ENCODE data around the gene PFN3. TPM values are rescaled to one million over a fixed set of nuclear protein-coding genes. Genes with fewer than 3 reads are reported as not detected.
"Not testable (repeated sequence)": the region's sequence is repeated elsewhere in the genome, so short reads cannot be mapped to it uniquely, and the experiment has no call there.

PFN3 gene
- polyA plus RNA-seq, 4 donors: 0.50 to 2.2 (median 1.1) TPM

DNA sequence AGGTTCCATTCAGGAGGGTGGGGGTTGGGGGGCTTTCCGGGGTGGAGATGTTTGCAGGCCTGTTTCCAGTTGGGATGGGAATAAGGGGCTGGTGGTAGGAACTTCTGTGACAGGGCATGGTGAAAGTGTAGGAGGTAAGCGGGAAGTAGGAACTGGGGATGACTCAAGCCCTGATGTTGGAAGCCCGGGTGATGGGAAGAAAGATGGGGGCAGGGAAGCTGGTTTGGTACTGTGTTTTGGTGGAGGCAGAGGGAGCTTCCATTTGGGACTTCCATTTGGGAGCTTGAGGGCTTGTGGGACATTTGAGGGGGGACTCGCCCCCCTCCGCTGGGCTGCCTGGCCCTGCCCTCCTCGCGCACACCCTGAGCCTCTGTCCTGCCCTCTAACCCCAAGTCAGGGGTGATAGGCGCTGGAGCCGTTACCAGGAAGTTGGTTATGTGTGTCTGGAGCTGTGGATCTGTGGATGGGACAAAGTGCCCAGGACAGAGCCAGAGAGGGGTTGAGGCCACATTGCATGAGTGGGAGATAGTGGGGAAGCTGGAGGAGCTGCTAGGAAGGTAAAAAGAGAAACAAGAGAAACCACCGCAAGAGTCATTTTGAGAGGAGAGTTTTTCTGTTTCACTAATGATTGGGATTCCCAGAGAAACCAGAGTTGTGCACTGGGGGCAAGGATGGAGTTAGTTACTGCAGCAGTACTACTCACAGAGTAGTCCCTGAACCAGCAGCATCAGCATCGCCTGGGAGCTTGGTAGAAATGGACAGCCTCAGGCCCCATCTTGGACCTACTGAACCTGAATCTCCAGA is 36.1 kb downstream of the PFN3 start:
- no peak for DNase-seq (ENCODE audit: low read depth in 4 of 4, low spot score in 3 of 4)

DNA sequence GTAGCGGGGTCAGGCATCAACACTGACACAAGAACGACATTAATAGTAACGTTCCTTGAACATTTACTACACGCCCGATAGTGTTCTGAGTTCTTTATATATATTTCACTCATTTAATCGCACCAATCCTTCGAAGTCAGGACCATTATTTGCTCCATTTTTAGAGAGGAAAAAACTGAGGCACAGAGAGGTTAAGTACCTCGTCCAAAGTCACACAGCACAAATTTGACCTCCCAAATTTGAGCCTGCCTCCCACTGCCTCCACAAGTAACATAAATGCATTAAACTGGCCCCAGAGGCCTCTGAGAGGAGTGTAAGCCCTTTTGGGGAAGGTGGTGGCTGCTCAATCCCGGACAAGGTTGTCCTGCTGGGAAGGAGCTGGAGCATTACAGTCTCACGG is 36.9 kb downstream of the PFN3 start:
- DNase-seq (ENCODE audit: low read depth in 4 of 4, low spot score in 3 of 4): no peak

DNA sequence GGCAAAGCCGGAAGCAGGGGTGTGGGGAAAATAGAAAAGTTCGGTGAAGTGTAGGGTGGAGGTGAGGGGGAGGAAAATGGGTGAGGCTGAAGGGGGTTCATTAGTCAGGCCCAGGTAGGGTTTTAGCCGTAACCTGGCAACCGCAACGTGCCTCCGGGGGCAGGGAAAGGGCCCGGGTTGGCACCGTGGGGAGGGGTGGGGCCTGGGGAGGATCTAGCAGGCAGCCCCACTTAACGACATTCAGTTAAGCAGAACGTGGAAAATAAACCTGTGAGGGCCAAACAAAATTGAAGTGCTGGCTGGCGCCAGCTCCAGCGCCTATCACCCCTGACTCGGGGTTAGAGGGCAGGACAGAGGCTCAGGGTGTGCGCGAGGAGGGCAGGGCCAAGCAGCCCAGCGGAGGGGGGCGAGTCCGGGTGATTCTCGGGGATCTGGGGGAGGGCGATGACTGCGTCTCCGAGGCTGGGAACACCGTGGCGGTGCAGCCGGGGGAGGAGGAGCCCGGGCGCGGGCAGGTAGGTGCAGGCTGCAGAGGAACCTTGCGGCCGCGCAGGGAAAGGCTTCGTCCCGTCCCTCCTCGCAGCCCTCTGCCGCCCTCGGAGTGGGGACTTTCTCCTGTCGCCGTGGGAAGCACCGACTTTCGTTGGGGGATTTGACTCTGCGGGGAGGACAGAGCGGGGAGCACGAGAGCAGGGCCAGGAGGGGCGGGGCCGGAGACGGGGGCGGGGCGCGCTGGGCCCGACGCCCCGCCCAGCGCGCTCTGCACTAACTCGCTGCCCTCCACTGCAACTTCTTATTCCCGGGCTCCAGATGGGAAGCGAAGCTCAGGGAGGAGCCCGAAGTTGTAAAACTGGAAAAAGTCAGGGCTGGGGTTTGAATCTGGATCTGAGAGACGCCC is 37.6 kb downstream of the PFN3 start:
- DNase-seq (ENCODE audit: low read depth in 4 of 4, low spot score in 3 of 4): peak in 1 of 4 donors; percentile 60

DNA sequence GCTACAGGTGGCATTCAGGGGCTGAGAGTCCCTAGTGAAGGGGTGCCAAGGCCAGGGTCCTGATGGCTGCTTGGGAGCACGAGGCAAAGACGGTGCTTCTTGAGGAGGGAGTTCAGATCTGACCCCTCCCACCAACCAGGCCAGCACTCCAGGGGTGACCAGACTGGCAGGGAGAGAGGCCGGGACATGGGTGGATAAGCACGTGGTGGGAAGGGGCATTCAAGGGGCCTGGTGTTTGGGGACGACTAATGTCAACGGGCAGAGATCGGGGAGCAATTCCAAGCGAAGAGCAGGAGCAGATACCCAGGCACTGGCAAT is 38.2 kb downstream of the PFN3 start:
- no peak for DNase-seq (ENCODE audit: low read depth in 4 of 4, low spot score in 3 of 4)

DNA sequence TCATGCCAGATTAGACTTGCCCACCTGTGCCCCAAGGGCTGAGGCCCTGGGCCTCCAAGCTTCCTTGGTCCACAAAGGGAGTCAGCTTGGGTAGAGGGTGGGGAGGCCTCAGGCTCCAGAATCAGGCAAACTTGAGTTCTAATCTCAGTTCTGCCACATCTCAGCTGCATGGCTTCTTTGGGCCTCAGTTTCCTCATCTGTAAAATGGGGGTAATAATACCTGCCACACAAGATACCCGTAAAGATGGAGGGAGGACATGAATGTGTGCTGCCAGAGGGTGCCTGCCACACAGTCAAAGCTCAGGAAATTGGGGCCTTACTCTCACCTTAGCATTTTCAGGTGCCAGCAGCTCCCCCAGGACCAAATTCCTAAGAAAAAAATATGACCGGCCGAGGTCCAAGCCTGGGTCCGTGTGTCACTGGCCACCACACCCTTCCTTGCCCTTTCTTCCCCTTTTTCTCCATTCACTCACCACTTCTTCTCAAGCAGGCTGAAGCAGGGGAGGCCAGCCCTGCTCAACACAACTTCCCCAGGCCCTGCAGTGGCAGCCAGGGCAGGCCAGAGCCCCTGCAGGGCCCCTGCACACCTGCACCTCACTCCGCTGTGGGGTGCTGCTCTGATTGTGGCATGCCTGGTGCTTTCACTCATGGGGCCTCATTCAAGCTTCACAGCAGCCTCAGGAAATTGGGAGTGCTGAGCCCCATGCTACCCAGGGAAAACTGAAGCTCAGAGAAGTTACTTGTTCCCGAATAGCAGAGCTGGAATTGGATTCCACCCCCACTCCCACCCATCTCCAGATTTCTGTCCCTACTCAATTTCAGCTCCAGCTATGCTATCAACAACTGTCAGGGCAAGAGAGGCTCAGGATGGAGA is 38.8 kb downstream of the PFN3 start:
- no peak for DNase-seq (ENCODE audit: low read depth in 4 of 4, low spot score in 3 of 4)

DNA sequence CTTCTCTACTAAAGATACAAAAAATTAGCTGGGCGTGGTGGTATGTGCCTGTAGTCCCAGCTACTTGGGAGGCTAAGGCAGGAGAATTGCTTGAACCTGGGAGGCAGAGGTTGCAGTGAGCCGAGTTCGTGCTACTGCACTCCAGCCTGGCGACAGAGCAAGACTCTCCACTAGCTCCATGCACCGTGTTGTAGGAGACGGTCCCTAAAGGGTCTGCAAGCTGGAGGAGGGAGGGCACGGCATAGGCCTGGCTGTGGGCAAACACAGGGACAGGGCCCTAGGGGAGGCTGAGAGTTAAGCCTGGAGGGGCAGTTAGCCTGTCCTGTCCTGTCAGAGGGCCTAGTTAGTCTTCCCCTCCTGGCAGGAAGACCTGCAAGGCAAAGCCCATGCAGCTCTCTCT is 39.7 kb downstream of the PFN3 start:
- not testable (repeated sequence) for DNase-seq (ENCODE audit: low read depth in 4 of 4, low spot score in 3 of 4)

DNA sequence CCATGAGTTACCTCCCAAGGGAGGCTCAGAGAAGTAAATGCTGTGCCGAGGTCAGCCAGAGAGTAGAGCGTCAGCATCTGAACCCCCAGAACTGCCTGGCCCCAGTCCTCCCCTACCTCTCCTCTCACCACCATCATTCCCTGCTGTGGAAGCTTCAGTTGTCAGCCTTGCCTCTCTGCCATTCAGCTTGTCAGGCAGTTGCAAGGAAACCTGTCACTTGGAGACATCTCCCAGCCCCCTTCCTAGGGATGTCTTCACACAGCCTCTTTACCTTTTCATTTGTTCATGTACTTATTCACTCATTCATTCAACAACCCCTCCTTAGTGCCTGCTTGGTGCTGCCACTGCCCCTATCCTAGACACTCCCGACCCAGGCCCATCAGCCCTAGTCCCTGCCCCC is 40.6 kb downstream of the PFN3 start:
- DNase-seq (ENCODE audit: low read depth in 4 of 4, low spot score in 3 of 4): no peak

DNA sequence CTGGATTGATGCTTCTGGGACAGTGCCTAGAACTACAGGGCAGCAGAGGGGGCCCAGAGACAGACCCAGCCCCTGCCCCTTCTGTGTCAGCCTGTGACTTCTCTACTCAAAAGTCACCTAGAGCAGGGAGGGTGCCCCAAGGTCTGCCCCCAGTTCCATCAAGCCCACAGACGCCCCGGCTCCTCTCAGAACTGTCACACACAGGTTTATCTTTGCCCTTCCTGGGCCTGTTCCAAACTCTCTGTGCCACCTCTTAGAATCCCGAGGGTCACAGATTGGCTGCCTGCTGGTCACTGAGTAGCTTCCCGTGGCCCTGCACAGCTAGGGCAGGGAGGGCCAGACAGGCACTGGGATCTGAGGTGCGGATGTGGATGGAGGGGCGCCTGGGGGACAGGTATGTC is 41.0 kb downstream of the PFN3 start:
- DNase-seq (ENCODE audit: low read depth in 4 of 4, low spot score in 3 of 4): no peak

DNA sequence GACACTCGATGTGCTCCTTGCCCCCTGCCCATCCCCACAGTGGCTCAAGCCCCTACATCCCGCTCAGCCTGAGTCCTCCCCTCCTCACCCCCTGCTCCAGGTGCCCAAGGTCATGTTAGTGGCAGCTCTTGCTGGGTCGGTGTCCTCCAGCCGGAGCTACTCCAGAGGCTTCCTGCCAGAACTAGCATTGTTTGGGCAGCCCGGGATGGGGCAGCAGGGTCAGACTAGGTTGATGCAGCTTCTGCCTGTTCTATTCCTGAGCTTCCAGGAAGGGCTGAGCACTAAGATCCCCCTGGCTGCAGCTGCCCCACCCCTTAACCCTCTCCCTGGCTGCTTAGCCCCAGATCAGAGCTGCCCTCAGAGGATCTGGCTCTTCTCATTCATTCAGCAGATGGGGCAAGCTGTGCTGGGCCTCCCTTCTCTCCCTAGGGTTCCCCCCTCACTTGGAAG is 42.1 kb downstream of the PFN3 start:
- no peak for DNase-seq (ENCODE audit: low read depth in 4 of 4, low spot score in 3 of 4)

DNA sequence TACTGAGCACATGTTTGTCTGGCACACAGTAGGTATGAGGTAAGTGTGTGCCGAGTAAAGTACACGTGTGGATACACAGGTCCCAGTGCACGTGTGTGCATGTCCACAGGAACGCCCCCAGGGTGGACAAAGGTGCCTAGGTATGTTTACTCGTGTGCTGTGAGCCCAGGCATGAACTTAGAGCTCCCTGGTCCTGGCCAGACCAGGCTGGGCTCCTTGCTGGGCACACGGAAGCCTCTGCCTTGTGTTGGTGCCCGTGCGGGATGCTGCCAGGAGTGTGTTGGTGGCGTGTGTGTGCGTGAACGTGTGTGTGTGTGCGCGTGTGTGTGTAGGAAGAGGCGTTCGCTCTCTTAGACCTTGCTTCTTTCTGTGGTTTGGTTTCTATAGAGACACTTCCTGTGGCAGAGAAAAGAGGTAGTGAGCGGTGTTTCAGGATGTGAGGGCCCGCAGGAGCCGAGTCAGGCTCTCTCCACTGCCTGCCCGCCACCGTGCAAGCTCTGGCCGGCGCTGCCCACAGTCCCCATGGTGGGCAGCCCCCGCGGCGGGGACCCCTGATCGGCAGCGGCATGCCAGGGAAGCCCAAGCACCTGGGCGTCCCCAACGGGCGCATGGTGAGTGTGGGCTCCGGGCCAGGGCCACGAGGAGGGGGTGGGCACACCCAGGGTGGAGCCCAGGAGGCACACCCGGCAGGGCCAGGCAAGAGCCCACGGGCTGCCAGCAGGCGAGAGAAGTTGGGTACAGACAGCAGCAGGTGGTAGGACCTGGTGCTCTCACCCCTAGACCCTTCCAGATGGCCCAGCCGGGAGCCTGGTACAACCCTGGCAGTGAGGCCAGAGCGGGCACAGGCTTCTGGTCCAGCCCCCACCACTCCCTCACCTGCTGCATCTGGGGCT is 42.8 kb downstream of the PFN3 start, which contains the start of gene RGS14:
TSS of gene RGS14 (plus strand) at position 466 of the 893 bp plus-strand sequence. CDS start at position 567, 101 bp downstream.
- no peak for DNase-seq (ENCODE audit: low read depth in 4 of 4, low spot score in 3 of 4)

DNA sequence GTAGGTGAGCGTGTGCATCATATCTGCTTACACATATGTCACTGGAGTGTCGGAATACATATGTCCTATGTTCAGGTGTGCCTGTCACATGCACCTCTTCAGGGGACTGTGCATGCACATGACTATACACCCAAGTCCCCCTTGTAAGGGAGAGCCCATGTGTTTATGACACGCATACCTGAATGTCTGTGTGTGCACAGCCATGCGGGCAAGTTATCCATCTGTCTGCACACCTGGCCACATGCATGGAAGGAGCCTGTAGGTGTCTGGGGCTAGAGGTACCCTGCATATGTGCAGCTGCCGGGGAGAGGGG is 43.4 kb downstream of the PFN3 start:
- DNase-seq (ENCODE audit: low read depth in 4 of 4, low spot score in 3 of 4): no peak

DNA sequence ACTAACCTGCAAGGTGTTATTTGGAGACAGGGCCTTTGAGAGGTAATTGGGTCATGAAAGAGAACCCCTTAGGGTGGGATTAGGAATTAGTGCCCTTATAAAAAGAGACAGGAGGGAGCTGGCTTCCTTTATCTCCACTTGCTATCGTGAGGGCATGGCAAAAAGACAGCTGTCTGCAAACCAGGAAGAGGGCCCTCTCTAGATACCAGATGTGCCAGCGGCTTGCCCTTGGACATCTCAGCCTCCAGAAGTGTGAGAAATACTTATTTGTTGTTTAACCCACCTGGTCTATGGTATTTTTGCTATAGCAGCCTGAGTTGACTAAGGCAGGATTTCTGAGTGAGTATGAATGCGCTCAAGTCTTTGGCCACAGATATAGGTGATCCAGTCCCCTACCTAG is 43.7 kb downstream of the PFN3 start:
- DNase-seq (ENCODE audit: low read depth in 4 of 4, low spot score in 3 of 4): no peak

DNA sequence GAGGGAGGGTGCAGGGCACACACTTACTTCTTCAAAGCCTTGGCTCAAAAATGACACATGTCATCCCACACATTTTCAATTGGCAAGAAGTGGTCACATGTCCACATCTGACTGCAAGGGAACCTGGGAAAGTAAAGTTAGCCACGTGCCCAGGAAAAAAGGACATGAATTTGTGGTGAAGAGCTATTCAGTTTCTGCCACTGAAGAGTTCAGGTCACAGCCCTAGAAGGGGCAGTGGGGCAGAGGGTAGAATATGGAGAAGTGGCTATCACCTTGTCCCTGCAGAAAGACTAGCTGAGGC is 44.6 kb downstream of the PFN3 start:
- no peak for DNase-seq (ENCODE audit: low read depth in 4 of 4, low spot score in 3 of 4)

DNA sequence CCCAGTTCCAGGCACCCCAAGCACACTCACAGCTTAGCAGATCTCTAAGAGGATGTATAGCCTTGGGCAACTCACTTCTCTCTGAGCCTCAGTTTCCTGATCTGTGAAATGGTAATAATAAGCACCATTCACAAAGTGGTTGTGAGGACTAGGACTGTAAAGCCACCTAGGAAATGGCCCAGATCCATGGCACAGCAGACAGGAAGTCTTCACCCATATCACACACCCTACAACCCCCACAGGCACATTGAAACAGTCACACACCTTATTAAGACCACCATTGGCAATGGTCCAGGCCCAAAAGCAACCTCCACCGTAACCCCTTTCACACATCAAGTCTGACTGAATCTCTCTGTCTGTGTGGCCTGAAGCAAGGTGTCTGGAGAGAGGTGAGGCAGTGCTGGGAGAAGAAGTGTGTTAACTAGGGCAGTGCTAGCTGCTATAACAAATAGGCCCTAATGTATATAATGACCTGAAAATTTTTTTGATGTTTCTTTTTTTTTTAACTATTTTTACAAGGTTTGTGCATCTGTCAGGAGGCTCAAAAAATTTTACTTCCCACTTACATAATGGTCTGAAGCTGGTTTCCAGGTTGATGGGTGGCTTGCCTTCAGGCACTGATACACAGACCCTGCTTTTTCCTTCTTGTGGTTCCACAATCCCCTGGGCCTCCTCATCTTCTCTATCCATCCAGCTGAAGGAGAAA is 45.1 kb downstream of the PFN3 start:
- no peak for DNase-seq (ENCODE audit: low read depth in 4 of 4, low spot score in 3 of 4)

DNA sequence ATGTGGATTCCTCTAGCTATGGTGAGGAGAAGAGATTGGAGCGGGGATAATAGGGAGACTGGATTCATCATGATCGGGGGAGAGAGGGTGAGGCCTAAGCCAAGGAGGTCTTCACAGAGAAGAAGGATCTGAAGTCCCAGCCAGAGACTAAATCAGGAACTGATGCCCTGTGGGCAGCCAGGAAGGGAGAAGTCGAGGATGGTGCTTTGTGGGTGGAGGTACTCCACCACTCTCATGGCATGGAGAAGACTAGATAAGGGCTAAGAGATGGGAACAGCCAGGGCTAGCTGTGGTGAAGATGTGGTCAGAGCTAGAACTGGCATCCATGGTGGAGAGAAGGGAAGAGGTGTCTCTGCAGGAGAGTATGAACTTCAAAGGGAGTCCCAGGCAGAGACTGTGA is 45.8 kb downstream of the PFN3 start:
- DNase-seq (ENCODE audit: low read depth in 4 of 4, low spot score in 3 of 4): no peak

DNA sequence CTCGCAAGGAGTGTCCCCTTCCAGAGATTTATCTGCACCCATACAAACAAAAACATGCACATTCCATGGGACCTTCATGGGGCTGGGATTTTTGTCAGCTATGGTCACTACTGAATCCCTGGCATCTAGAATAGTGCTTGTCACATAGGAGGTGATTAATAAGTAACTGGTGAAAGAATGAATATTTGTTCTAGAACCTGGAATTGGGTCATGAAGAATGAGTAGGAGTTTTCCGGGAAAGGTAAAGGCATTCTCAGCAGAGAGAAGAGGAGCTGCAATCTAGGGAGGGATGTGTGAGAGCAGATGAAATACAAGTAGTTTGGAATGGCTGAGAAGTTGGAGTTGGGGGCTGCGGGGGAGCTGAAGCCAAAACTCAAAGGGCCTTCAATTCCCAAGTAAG is 46.2 kb downstream of the PFN3 start:
- no peak for DNase-seq (ENCODE audit: low read depth in 4 of 4, low spot score in 3 of 4)

DNA sequence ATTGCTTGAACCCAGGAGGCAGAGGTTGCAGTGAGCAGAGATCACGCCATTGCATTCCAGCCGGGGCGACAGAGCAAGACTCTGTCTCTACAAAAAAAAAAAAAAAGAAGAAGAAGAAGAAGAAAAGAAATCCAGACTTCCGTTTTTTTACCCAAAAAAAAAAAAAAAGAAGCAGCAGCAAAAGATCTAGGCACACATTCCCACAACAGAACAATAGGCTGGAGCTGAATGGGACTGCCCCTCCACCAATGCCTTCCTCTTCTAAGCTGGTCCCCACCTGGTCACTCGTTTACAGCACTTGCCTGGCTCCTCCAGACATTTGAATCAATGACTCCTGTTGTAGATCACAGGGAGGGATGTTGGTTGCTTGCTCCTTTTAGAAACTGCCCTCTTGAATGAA is 47.4 kb downstream of the PFN3 start:
- no peak for DNase-seq (ENCODE audit: low read depth in 4 of 4, low spot score in 3 of 4)

DNA sequence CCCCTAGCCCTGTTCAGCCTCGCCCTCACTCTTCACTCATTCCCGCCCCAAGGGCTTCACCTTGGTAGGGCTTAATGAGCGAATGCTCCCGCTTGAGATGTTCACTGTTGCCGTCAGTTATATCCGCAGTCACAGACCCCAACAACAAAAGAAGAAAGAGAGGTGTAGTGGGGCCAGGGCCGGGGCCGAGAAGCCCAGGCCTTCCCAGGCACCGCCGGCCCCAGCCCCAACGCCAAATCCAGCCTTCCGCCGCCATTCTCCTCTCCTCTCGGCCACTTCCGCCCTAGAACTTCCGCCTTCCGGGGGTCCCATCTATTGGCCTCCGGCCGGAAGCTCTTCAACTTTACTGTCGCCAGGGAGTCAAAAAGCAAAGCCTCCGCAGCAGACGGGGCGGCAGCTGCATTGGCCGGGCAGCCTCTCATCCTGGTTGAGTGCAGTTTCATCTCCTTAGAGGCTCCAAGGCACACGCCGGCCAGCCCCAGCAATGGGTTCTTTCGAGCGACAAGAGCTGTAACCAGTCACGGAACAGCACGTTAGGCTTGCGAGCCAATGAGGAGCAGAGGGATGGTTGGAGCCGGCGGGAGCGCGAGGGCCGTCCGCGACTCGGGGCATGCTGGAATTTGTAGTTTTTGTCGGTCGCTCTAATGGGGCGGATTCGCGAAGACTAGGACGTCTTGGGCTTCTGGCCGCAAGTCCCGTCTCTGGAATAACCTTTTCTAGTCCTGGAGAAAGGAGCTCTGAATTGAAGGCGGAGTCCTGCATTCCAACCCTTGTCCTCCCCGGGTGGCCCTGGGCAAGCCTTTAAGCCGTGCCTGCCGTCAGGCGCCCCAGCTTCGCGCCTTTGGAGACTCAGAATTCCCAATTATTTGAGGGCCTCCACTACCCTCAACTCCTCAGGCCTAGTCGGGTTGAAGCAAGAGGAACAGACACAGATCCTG is 48.8 kb downstream of the PFN3 start, which contains the start of gene LMAN2:
TSS of gene LMAN2 (minus strand) at position 277 of the 938 bp plus-strand sequence. CDS start at position 256, 21 bp downstream.
- DNase-seq (ENCODE audit: low read depth in 4 of 4, low spot score in 3 of 4): peak; percentile 89 to 92 (median 92)

Measured in right renal pelvis (tissue), 4 donors.